ENCODE data around the gene POU5F1. TPM values are rescaled to one million over a fixed set of nuclear protein-coding genes. Genes with fewer than 3 reads are reported as not detected.

The POU5F1 gene
- polyA plus RNA-seq, 1 donor from 2014 or later: not detected

- H3K9ac ChIP-seq (ENCODE audit: low read length): no peak overlapping the region
- TF ChIP-seq TAF1 (IDR thresholded peaks at IDR 0.05; ENCODE audit: low read depth): no peak
- no peak for TF ChIP-seq MXI1 (conservative IDR thresholded peaks at IDR 0.05; ENCODE audit: poor library complexity, severe bottlenecking)
- TF ChIP-seq EZH2 (IDR thresholded peaks at IDR 0.05; ENCODE audit: borderline replicate concordance, insufficient read depth, low read length, poor library complexity, severe bottlenecking): no peak
- no peak for TF ChIP-seq RAD21 (conservative IDR thresholded peaks at IDR 0.05)
- no peak overlapping the region for H3K27ac ChIP-seq (ENCODE audit: low read length)
- no peaks in the 10 kb centered on the region for H3F3A ChIP-seq (ENCODE audit: insufficient read depth, low read length, poor library complexity, severe bottlenecking)
- H3K27me3 ChIP-seq (ENCODE audit: insufficient read depth, low read depth, low read length): no peaks in the 10 kb centered on the region
- no peaks in the 10 kb centered on the region for H3K36me3 ChIP-seq (ENCODE audit: insufficient read depth, low read length)
- H3K4me2 ChIP-seq (ENCODE audit: low read length): no peak overlapping the region
- H3K9me2 ChIP-seq (ENCODE audit: insufficient read depth, low read length): no peaks in the 10 kb centered on the region
- H3K4me3 ChIP-seq (ENCODE audit: low read length): no peak overlapping the region
- no peaks in the 10 kb centered on the region for H3K79me2 ChIP-seq (replicated peaks; ENCODE audit: insufficient read depth, low read length)
- no peaks in the 10 kb centered on the region for H3K9me3 ChIP-seq (ENCODE audit: low read length)
- H4K20me1 ChIP-seq (ENCODE audit: insufficient read depth): no peaks in the 10 kb centered on the region
- H2AFZ ChIP-seq (ENCODE audit: low read depth, low read length): no peak overlapping the region
These were observed 27.3 kb downstream of the POU5F1 start for GRCh38 chr6:31143148-31143547.

- Histone ChIP-seq H3F3A (ENCODE audit: insufficient read depth, low read length, poor library complexity, severe bottlenecking) (no peaks in the 10 kb centered on the region), H3K27ac (ENCODE audit: low read length) (no peak overlapping the region), H3K36me3 (ENCODE audit: insufficient read depth, low read length) (no peaks in the 10 kb centered on the region), H3K9me3 (ENCODE audit: low read length) (no peaks in the 10 kb centered on the region), H2AFZ (ENCODE audit: low read depth, low read length) (no peak overlapping the region), H3K4me3 (ENCODE audit: low read length) (no peak overlapping the region), H3K4me2 (ENCODE audit: low read length) (no peak overlapping the region), H3K9ac (ENCODE audit: low read length) (no peak overlapping the region), H4K20me1 (ENCODE audit: insufficient read depth) (no peaks in the 10 kb centered on the region), H3K79me2 (replicated peaks; ENCODE audit: insufficient read depth, low read length) (no peaks in the 10 kb centered on the region), H3K9me2 (ENCODE audit: insufficient read depth, low read length) (no peaks in the 10 kb centered on the region), H3K27me3 (ENCODE audit: insufficient read depth, low read depth, low read length) (no peaks in the 10 kb centered on the region)
- TF ChIP-seq POLR2AphosphoS5 (IDR thresholded peaks at IDR 0.05): no peak
These were observed 28.1 kb downstream of the POU5F1 start for GRCh38 chr6:31142361-31142761.

GRCh38 chr6:31140643-31141042 lies 29.8 kb downstream of the POU5F1 start:
- Histone ChIP-seq H3K79me2 (replicated peaks; ENCODE audit: insufficient read depth, low read length) (no peaks in the 10 kb centered on the region), H3K27me3 (ENCODE audit: insufficient read depth, low read depth, low read length) (no peaks in the 10 kb centered on the region), H4K20me1 (ENCODE audit: insufficient read depth) (no peaks in the 10 kb centered on the region), H3K4me3 (ENCODE audit: low read length) (no peak overlapping the region), H3K9ac (ENCODE audit: low read length) (no peak overlapping the region), H3K36me3 (ENCODE audit: insufficient read depth, low read length) (no peaks in the 10 kb centered on the region), H3K4me2 (ENCODE audit: low read length) (no peak overlapping the region), H3F3A (ENCODE audit: insufficient read depth, low read length, poor library complexity, severe bottlenecking) (no peaks in the 10 kb centered on the region), H2AFZ (ENCODE audit: low read depth, low read length) (no peak overlapping the region), H3K27ac (ENCODE audit: low read length) (no peak overlapping the region), H3K9me2 (ENCODE audit: insufficient read depth, low read length) (no peaks in the 10 kb centered on the region), H3K9me3 (ENCODE audit: low read length) (no peaks in the 10 kb centered on the region)
- TF ChIP-seq TAF1 (IDR thresholded peaks at IDR 0.05; ENCODE audit: low read depth) (no peak), SMC3 (conservative IDR thresholded peaks at IDR 0.05; ENCODE audit: poor library complexity) (no peak), REST (IDR thresholded peaks at IDR 0.05; ENCODE audit: borderline replicate concordance) (no peak), RAD21 (conservative IDR thresholded peaks at IDR 0.05) (no peak)

GRCh38 chr6:31139599-31139998 lies 30.9 kb downstream of the POU5F1 start:
- H3K27ac ChIP-seq (ENCODE audit: low read length): no peak overlapping the region
- no peaks in the 10 kb centered on the region for H3K79me2 ChIP-seq (replicated peaks; ENCODE audit: insufficient read depth, low read length)
- H3K36me3 ChIP-seq (ENCODE audit: insufficient read depth, low read length): no peaks in the 10 kb centered on the region
- H3K9me2 ChIP-seq (ENCODE audit: insufficient read depth, low read length): no peaks in the 10 kb centered on the region
- no peaks in the 10 kb centered on the region for H3K27me3 ChIP-seq (ENCODE audit: insufficient read depth, low read depth, low read length)
- H3F3A ChIP-seq (ENCODE audit: insufficient read depth, low read length, poor library complexity, severe bottlenecking): no peaks in the 10 kb centered on the region
- no peak overlapping the region for H3K9ac ChIP-seq (ENCODE audit: low read length)
- no peak for TF ChIP-seq CTCF (IDR thresholded peaks at IDR 0.05; ENCODE audit: poor library complexity, severe bottlenecking)
- TF ChIP-seq EP300 (conservative IDR thresholded peaks at IDR 0.05; ENCODE audit: poor library complexity, severe bottlenecking): no peak
- no peak overlapping the region for H3K4me3 ChIP-seq (ENCODE audit: low read length)
- H3K9me3 ChIP-seq (ENCODE audit: low read length): no peaks in the 10 kb centered on the region
- no peaks in the 10 kb centered on the region for H4K20me1 ChIP-seq (ENCODE audit: insufficient read depth)
- H3K4me2 ChIP-seq (ENCODE audit: low read length): no peak overlapping the region
- no peak overlapping the region for H2AFZ ChIP-seq (ENCODE audit: low read depth, low read length)

Measured in neural cell (in vitro differentiated cells).